Activated CD4-positive, alpha-beta memory T cell treated with anti-CD3 and anti-CD28 coated beads for 36 hours (primary cell): Measurements from ENCODE around the gene EIF4E3. TPM values are rescaled to one million over a fixed set of nuclear protein-coding genes. Genes with fewer than 3 reads are reported as not detected.

Source experiments
- CTCF ChIA-PET: fragments of 350-600 bp; sonication (Branson Sonifier 250); formaldehyde crosslinking; loops from one replicate; lab custom pipeline; 2021; ENCODE audit warnings: antibody characterized with exemption, inconsistent platforms; lab: Charles Lee
- POLR2A ChIA-PET: fragments of 350-600 bp; sonication (Branson Sonifier 250); formaldehyde crosslinking; loops from one replicate; lab custom pipeline; 2021; ENCODE audit warnings: antibody characterized with exemption; lab: Charles Lee
- DNase-seq: peaks from one replicate; pipeline ENCODE4 v3.0.0-alpha.2; 2020
- H3K27ac Mint-ChIP-seq: one replicate; pipeline ENCODE4 v1.8.0; 2021; ENCODE audit warnings: mixed read lengths
- H3K27me3 Mint-ChIP-seq: one replicate; pipeline ENCODE4 v1.8.0; 2021; ENCODE audit warnings: mixed read lengths
- H3K36me3 Mint-ChIP-seq: one replicate; pipeline ENCODE4 v1.8.0; 2021; ENCODE audit warnings: mixed read lengths
- H3K4me1 Mint-ChIP-seq: one replicate; pipeline ENCODE4 v1.8.0; 2021; ENCODE audit warnings: low read depth, mixed read lengths
- H3K4me3 Mint-ChIP-seq: one replicate; pipeline ENCODE4 v1.8.0; 2021; ENCODE audit warnings: mild to moderate bottlenecking, mixed read lengths
- H3K9me3 Mint-ChIP-seq: one replicate; pipeline ENCODE4 v1.8.0; 2021; ENCODE audit warnings: mixed read lengths
- intact Hi-C: fragments of 100-400 bp; cut with micrococcal nuclease; formaldehyde crosslinking; loops from one replicate; pipeline ENCODE4 v1.15.1; 2023
- total RNA-seq, 2 experiments: library from RNA; stranded (reverse); gene quantifications; one replicate each; pipeline ENCODE4 v1.2.3, GENCODE V29; 2021

Gene EIF4E3
- total RNA-seq: 10 to 100 TPM; 36.7 to 37.6 TPM

GRCh38 chr3:71725271-71725991 is at the start of gene EIF4E3:
EIF4E3 (minus strand) TSS chr3:71725402; CDS start chr3:71725367, 35 bp downstream.
- intact Hi-C loops: loop anchor here (2.0 to 10.0 kb wide), 6 partner anchors 379 to 1359 kb away; partner anchors contain the start of genes PPP4R2 and RYBP
- H3K27me3 Mint-ChIP-seq: no peaks in the 10 kb centered on the region
- H3K4me1 Mint-ChIP-seq: peaks cover 66% of the 10 kb centered on the region
- ChIA-PET CTCF (interaction anchor here (2.3 kb wide), 1 partner anchor 11 kb away, joined by 9 read pairs; no protein-coding TSS in a partner anchor), POLR2A (no interaction called here)
- peak within 1 kb of the TSS; percentile 98 for H3K4me3 Mint-ChIP-seq
- peak; percentile 40 for DNase-seq
- no peaks in the 10 kb centered on the region for H3K9me3 Mint-ChIP-seq
- peak within 1 kb of the TSS; percentile 96 for H3K27ac Mint-ChIP-seq
- peaks cover 4% of the 10 kb centered on the region for H3K36me3 Mint-ChIP-seq

DNA sequence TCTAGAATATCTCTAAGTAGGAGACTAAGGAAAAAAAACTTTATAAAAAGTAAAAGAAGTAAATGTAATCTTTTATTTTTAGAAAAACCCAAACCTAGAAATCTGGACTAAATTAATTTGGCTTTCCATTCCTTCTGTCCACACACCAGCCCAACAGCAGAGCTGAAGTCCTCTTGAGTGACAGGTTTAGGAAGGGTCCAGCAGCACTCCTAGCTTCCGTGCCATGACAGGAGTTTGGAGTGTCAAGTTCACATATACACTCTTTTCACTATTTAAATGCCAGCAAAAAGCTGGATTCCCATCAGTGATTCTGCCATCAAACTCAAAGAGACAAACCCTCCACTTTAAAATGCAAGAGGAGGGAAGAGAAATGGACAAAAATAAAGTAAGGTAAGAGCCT is 46.7 kb upstream of the EIF4E3 start:
- Mint-ChIP-seq H3K4me1 (no peaks in the 10 kb centered on the region), H3K27ac (no peak overlapping the region)
- intact Hi-C loops: no loop called here

GRCh38 chr3:71771126-71771525 is 45.9 kb upstream of the EIF4E3 start:
- POLR2A ChIA-PET: no interaction called here
- Mint-ChIP-seq H3K27me3 (peaks cover 2% of the 10 kb centered on the region), H3K9me3 (no peaks in the 10 kb centered on the region), H3K27ac (no peak overlapping the region), H3K4me1 (no peaks in the 10 kb centered on the region), H3K4me3 (no peak overlapping the region), H3K36me3 (no peaks in the 10 kb centered on the region)
- intact Hi-C loops: no loop called here
- DNase-seq: no peak
- CTCF ChIA-PET: interaction anchor here (0.5 kb wide), 1 partner anchor 628 kb away, joined by 3 read pairs; no protein-coding TSS in a partner anchor

More for the DNA sequence above, 46.7 kb upstream of the EIF4E3 start:
- Mint-ChIP-seq H3K27me3 (peaks cover 8% of the 10 kb centered on the region), H3K9me3 (no peaks in the 10 kb centered on the region), H3K4me3 (no peak overlapping the region), H3K36me3 (no peaks in the 10 kb centered on the region)
- no peak for DNase-seq
- CTCF ChIA-PET: no interaction called here
- POLR2A ChIA-PET: no interaction called here

- H3K27me3 Mint-ChIP-seq: peaks cover 7% of the 10 kb centered on the region
- no peak overlapping the region for H3K27ac Mint-ChIP-seq
- CTCF ChIA-PET: no interaction called here
- intact Hi-C loops: no loop called here
- H3K9me3 Mint-ChIP-seq: no peaks in the 10 kb centered on the region
- POLR2A ChIA-PET: no interaction called here
- no peaks in the 10 kb centered on the region for H3K36me3 Mint-ChIP-seq
- no peak overlapping the region for H3K4me3 Mint-ChIP-seq
- no peaks in the 10 kb centered on the region for H3K4me1 Mint-ChIP-seq
- DNase-seq: no peak
These were observed 38.2 kb upstream of the EIF4E3 start for GRCh38 chr3:71763426-71763825.

DNA sequence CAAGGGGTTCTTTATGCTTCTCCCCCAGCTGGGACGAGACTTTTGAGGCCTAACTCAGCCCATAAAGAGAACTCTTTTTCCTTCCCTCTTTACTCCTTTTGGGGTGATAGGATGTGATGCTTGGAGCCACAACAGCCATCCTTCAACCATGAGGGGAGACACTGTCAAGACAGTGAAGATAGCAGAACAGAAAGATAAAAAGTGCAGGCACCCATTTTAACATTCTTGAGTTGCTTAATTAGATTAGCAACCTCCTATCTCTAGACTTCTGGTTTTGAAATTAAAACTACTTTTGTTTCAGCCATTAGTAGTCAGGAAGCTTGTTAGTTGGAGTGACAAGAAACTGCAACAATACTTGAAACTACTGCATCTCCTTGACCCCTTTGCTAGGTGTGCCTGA is 34.9 kb upstream of the EIF4E3 start:
- Mint-ChIP-seq H3K27me3 (peaks cover 16% of the 10 kb centered on the region), H3K36me3 (no peaks in the 10 kb centered on the region), H3K9me3 (no peaks in the 10 kb centered on the region), H3K4me1 (peaks cover 2% of the 10 kb centered on the region), H3K4me3 (no peak overlapping the region), H3K27ac (no peak overlapping the region)
- ChIA-PET CTCF (no interaction called here), POLR2A (no interaction called here)
- intact Hi-C loops: no loop called here
- no peak for DNase-seq

DNA sequence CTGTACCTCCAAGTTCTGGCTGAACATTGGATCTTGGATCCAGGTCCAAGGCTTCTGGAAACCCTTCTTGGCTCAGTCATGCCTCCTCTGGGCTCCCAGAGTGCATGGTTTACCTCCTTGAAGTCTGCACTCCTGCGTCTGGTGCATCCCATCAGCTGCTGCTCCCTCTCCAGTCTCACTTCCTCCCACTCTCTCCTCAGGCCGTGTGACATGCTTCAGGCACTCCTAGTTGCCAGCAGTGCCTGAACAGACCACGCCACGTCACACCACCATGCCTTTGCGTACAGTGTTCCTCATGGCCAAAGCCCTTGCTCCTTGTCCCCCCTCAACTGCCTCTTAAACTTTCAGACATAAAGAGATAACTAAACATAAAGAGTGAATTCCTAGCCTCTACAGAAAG is 34.2 kb upstream of the EIF4E3 start:
- no peak overlapping the region for H3K27ac Mint-ChIP-seq
- POLR2A ChIA-PET: no interaction called here
- DNase-seq: no peak
- H3K4me1 Mint-ChIP-seq: peaks cover 3% of the 10 kb centered on the region
- CTCF ChIA-PET: no interaction called here
- H3K36me3 Mint-ChIP-seq: no peaks in the 10 kb centered on the region
- peaks cover 20% of the 10 kb centered on the region for H3K27me3 Mint-ChIP-seq
- intact Hi-C loops: no loop called here
- H3K4me3 Mint-ChIP-seq: no peak overlapping the region
- H3K9me3 Mint-ChIP-seq: no peaks in the 10 kb centered on the region

- H3K4me1 Mint-ChIP-seq: peaks cover 3% of the 10 kb centered on the region
- H3K27me3 Mint-ChIP-seq: peaks cover 21% of the 10 kb centered on the region
- intact Hi-C loops: no loop called here
- no peaks in the 10 kb centered on the region for H3K9me3 Mint-ChIP-seq
- H3K4me3 Mint-ChIP-seq: no peak overlapping the region
- no peak for DNase-seq
- POLR2A ChIA-PET: no interaction called here
- H3K27ac Mint-ChIP-seq: no peak overlapping the region
- H3K36me3 Mint-ChIP-seq: no peaks in the 10 kb centered on the region
- CTCF ChIA-PET: interaction anchor here (0.8 to 1.3 kb wide), 2 partner anchors 28 to 101 kb away, joined by 3 to 4 read pairs; no protein-coding TSS in a partner anchor
These were observed 32.9 kb upstream of the EIF4E3 start for GRCh38 chr3:71758091-71758490.

GRCh38 chr3:71754610-71755253 is 29.5 kb upstream of the EIF4E3 start:
- peak overlapping the region; percentile 46 for H3K4me3 Mint-ChIP-seq
- peaks cover 2% of the 10 kb centered on the region for H3K36me3 Mint-ChIP-seq
- no peaks in the 10 kb centered on the region for H3K9me3 Mint-ChIP-seq
- no peak overlapping the region for H3K27ac Mint-ChIP-seq
- intact Hi-C loops: loop anchor here (2.0 kb wide), 1 partner anchor 26 kb away; no protein-coding TSS in a partner anchor
- DNase-seq: no peak
- ChIA-PET CTCF (interaction anchor here (1.2 kb wide), 1 partner anchor 26 kb away, joined by 6 read pairs; no protein-coding TSS in a partner anchor), POLR2A (no interaction called here)
- peaks cover 5% of the 10 kb centered on the region for H3K4me1 Mint-ChIP-seq
- H3K27me3 Mint-ChIP-seq: peaks cover 38% of the 10 kb centered on the region

DNA sequence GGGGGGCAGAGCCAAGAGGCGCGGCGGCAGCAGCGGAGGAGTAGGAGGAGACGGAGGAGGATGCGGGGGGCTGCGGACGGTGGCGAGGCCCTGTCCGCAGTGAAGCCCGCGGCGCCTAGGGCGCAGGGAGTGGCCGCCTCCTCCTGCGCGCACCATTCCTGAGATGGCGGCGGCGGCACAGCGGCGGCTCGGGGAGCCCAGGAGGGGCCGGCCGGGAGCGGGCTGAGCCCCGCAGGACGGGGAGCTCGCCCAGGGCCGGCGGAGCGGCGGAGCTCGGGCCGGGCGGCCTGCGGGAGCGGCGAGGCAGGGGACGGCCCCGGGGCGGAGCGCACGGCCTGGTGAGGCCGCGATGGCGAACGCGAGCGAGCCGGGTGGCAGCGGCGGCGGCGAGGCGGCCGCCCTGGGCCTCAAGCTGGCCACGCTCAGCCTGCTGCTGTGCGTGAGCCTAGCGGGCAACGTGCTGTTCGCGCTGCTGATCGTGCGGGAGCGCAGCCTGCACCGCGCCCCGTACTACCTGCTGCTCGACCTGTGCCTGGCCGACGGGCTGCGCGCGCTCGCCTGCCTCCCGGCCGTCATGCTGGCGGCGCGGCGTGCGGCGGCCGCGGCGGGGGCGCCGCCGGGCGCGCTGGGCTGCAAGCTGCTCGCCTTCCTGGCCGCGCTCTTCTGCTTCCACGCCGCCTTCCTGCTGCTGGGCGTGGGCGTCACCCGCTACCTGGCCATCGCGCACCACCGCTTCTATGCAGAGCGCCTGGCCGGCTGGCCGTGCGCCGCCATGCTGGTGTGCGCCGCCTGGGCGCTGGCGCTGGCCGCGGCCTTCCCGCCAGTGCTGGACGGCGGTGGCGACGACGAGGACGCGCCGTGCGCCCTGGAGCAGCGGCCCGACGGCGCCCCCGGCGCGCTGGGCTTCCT is 28.8 kb upstream of the EIF4E3 start, which contains the start of gene GPR27:
TSS of gene GPR27 (plus strand) at position 155 of the 909 bp plus-strand sequence. CDS start at position 350, 195 bp downstream.
- peaks cover 38% of the 10 kb centered on the region for H3K27me3 Mint-ChIP-seq
- peaks cover 5% of the 10 kb centered on the region for H3K4me1 Mint-ChIP-seq
- H3K4me3 Mint-ChIP-seq: peak within 1 kb of the TSS; percentile 54
- ChIA-PET CTCF (interaction anchor here (0.8 to 1.2 kb wide), 2 partner anchors 24 to 26 kb away, joined by 3 to 6 read pairs; no protein-coding TSS in a partner anchor), POLR2A (interaction anchor here (0.6 kb wide), 1 partner anchor 605 kb away, joined by 3 read pairs; no protein-coding TSS in a partner anchor)
- intact Hi-C loops: loop anchor here (2.0 kb wide), 1 partner anchor 25 kb away; no protein-coding TSS in a partner anchor
- H3K27ac Mint-ChIP-seq: no peak within 1 kb of the TSS
- peak; percentile 41 for DNase-seq
- H3K9me3 Mint-ChIP-seq: no peaks in the 10 kb centered on the region
- H3K36me3 Mint-ChIP-seq: peaks cover 2% of the 10 kb centered on the region

- peak overlapping the region; percentile 54 for H3K4me3 Mint-ChIP-seq
- peaks cover 2% of the 10 kb centered on the region for H3K36me3 Mint-ChIP-seq
- H3K27me3 Mint-ChIP-seq: peaks cover 38% of the 10 kb centered on the region
- CTCF ChIA-PET: interaction anchor here (0.8 to 0.9 kb wide), 2 partner anchors 19 to 23 kb away, joined by 3 read pairs; no protein-coding TSS in a partner anchor
- H3K4me1 Mint-ChIP-seq: peaks cover 5% of the 10 kb centered on the region
- DNase-seq: no peak
- POLR2A ChIA-PET: no interaction called here
- no peak overlapping the region for H3K27ac Mint-ChIP-seq
- no peaks in the 10 kb centered on the region for H3K9me3 Mint-ChIP-seq
- intact Hi-C loops: no loop called here
These were observed 27.9 kb upstream of the EIF4E3 start for GRCh38 chr3:71752831-71753700.

DNA sequence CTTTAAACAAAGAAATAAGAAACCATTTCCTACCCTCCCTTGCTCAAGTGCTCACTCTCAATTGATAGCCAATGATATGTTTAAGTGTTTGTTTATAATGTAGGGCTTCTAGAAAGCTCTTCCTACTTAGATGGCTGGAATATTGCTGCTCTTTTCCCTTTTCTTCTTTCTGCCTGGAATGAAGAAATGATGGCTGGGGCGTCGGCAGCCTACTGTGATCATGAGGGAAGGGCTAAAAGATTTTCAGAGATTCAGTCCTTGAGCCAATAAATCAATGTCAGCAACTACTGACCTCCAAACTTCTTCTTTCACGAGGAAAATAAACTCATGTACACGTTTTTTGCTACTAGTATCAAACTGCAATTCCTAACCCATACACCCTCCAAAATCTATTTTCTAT is 26.4 kb upstream of the EIF4E3 start:
- Mint-ChIP-seq H3K4me1 (peaks cover 5% of the 10 kb centered on the region), H3K9me3 (no peaks in the 10 kb centered on the region), H3K36me3 (peaks cover 2% of the 10 kb centered on the region), H3K27ac (no peak overlapping the region), H3K27me3 (peaks cover 36% of the 10 kb centered on the region), H3K4me3 (no peak overlapping the region)
- POLR2A ChIA-PET: no interaction called here
- intact Hi-C loops: no loop called here
- CTCF ChIA-PET: interaction anchor here (0.6 to 1.4 kb wide), 2 partner anchors 19 to 22 kb away, joined by 4 to 7 read pairs; no protein-coding TSS in a partner anchor
- DNase-seq: no peak
